Naive thymus-derived CD8-positive, alpha-beta T cell (primary cell): ENCODE results near the gene AP4B1. TPM values are rescaled to one million over a fixed set of nuclear protein-coding genes. Genes with fewer than 3 reads are reported as not detected.
"Not testable (repeated sequence)": the region's sequence is repeated elsewhere in the genome, so short reads cannot be mapped to it uniquely, and the experiment has no call there.

Source experiments
- ATAC-seq, 2 donors: fragments of 150-1000 bp; cut with Tn5 transposase in 1 of 2; sonication (Bioruptor Pico), chemical (Tn5 transposase) in 1 of 2; 1 replicate in 1 of 2; 2 replicates in 1 of 2; pipeline ENCODE4 v1.10.0; 2021; ENCODE audit warnings: mild to moderate bottlenecking in 2 of 2, moderate library complexity in 2 of 2
- POLR2A ChIA-PET: fragments of 350-600 bp; sonication (Branson Sonifier 250); formaldehyde crosslinking; loops from one replicate; lab custom pipeline; 2021; ENCODE audit warnings: antibody characterized with exemption; lab: Charles Lee
- DNase-seq, 10 donors: peaks; one replicate each; pipeline versions ENCODE4 v3.0.0 to v3.0.0-alpha.2; 2020 to 2022
- H3K27ac Mint-ChIP-seq, 10 donors: one replicate each; pipeline ENCODE4 v1.8.0; 2020 to 2022; ENCODE audit warnings: mild to moderate bottlenecking in 10 of 10, mixed read lengths in 10 of 10, moderate library complexity in 4 of 10, inconsistent platforms in 1 of 10
- H3K27me3 Mint-ChIP-seq, 5 donors: one replicate each; pipeline ENCODE4 v1.8.0; 2021 to 2022; ENCODE audit warnings: mixed read lengths in 5 of 5
- H3K36me3 Mint-ChIP-seq, 3 donors: one replicate each; pipeline ENCODE4 v1.8.0; 2020 to 2022; ENCODE audit warnings: mixed read lengths in 3 of 3, mild to moderate bottlenecking in 2 of 3, inconsistent platforms in 1 of 3
- H3K4me1 Mint-ChIP-seq, 4 donors: one replicate each; pipeline ENCODE4 v1.8.0; 2021 to 2022; ENCODE audit warnings: mixed read lengths in 4 of 4
- H3K4me3 Mint-ChIP-seq, 10 donors: one replicate each; pipeline ENCODE4 v1.8.0; 2020 to 2022; ENCODE audit warnings: mild to moderate bottlenecking in 10 of 10, mixed read lengths in 10 of 10, moderate library complexity in 6 of 10, inconsistent platforms in 1 of 10
- H3K9me3 Mint-ChIP-seq, 9 donors: one replicate each; pipeline ENCODE4 v1.8.0; 2020 to 2022; ENCODE audit warnings: mixed read lengths in 9 of 9, mild to moderate bottlenecking in 3 of 9, inconsistent platforms in 1 of 9, moderate library complexity in 1 of 9
- polyA plus RNA-seq, 3 donors: library from polyadenylated mRNA; unstranded; fragments of 300-500 nt; fragmentation: Illumina TruSeq; gene quantifications; one replicate each; pipeline ENCODE4 v1.2.3, GENCODE V29; 2021
- total RNA-seq, 8 experiments: library from RNA in 2 of 8; stranded (reverse) in 2 of 8; gene quantifications; one replicate each; pipeline ENCODE4 v1.2.3 and lab custom pipeline; 2021 to 2026

Gene AP4B1
- 10 to 100 TPM; 65.1 to 75.2 TPM for total RNA-seq
- polyA plus RNA-seq, result 1 to 10 TPM; 7.9 to 9.6 (median 8.6) TPM
- 51.7 to 81.1 (median 59.7) reads per million in 6 experiments for total RNA-seq (lab: John Stamatoyannopoulos, UW)

GRCh38 chr1:113904674-113905434 is at the start of gene AP4B1, which contains the start of gene DCLRE1B:
Gene AP4B1, minus strand, starts transcription at chr1:113904799. Its CDS starts 82 bp downstream, at chr1:113904717.
Gene DCLRE1B, plus strand, starts transcription at chr1:113905326. Its CDS starts 261 bp downstream, at chr1:113905587.
- H3K27ac Mint-ChIP-seq, result peak within 1 kb of the TSS; percentile 97 to 100 (median 100)
- H3K27me3 Mint-ChIP-seq, result no peaks in the 10 kb centered on the region
- POLR2A ChIA-PET, result interaction anchor here (0.6 to 6.4 kb wide), 21 partner anchors 11 to 832 kb away, joined by 3 to 145 read pairs (median 5); partner anchors contain the start of genes HIPK1, LRIG2, PHTF1 and RSBN1
- peak within 1 kb of the TSS; percentile 94 to 100 (median 99) for H3K4me3 Mint-ChIP-seq
- no peaks in the 10 kb centered on the region for H3K9me3 Mint-ChIP-seq
- peaks cover 0 to 54% (median 11%) of the 10 kb centered on the region in 3 donors for H3K36me3 Mint-ChIP-seq
- peak; percentile 90 to 99 (median 96) for DNase-seq
- H3K4me1 Mint-ChIP-seq, result peaks cover 28 to 67% (median 54%) of the 10 kb centered on the region in 4 donors
- ATAC-seq, result peak; percentile 89 to 93

DNA sequence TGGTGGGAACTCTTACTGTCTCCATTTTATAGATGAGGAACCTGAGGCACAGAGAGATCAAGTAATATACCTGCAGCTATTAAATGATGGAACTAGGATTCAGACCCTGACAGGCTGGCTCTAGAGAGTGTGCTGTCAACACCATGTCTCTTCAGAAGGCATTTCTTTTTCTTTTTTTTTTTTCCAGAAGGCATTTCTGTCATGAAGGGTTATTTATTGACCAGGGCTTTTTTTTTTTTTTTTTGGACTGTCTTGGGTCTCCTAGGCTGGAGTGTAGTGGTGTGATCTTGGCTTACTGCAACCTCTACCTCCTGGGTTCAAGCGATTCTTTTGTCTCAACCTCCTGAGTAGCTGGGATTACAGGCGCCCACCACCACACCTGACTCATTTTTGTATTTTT is 47.1 kb upstream of the AP4B1 start:
- Mint-ChIP-seq H3K36me3 (peaks cover 5 to 49% (median 23%) of the 10 kb centered on the region in 3 donors), H3K27me3 (no peaks in the 10 kb centered on the region), H3K9me3 (no peaks in the 10 kb centered on the region), H3K4me1 (peaks cover 18 to 85% (median 74%) of the 10 kb centered on the region in 4 donors), H3K27ac (peak overlapping the region; percentile 34 to 95 (median 83)), H3K4me3 (peak overlapping the region in 3 of 10 donors; percentile 5 to 58 (median 18))
- no peak for ATAC-seq
- DNase-seq, result no peak
- POLR2A ChIA-PET, result interaction anchor here (0.6 to 5.3 kb wide), 4 partner anchors 12 to 1877 kb away, joined by 3 to 36 read pairs (median 4); partner anchors contain the start of gene HIPK1

- peak overlapping the region in 8 of 10 donors; percentile 89 to 97 (median 95) for H3K27ac Mint-ChIP-seq
- POLR2A ChIA-PET, result interaction anchor here (9.3 kb wide), 1 partner anchor 18 kb away, joined by 179 read pairs; the partner anchor contains the start of gene HIPK1
Measured at GRCh38 chr1:113950908-113951307, 46.3 kb upstream of the AP4B1 start.

DNA sequence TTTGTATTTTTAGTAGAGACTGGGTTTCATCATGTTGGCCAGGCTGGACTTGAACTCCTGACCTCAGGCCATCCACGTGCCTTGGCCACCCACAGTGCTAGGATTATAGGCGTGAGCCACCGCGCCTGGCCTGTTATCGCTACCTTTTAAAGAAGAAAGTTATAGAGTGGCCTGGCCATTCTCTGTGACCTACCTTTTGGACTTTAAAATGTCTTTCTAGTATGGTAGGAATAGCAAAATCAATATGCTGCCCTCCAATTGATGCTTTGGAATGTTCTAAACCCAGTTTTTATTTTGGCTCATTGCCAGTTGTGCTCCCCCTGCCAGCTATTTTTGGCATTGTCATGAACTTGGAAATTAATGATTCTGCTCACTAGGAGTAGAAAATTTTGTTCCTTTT is 44.4 kb upstream of the AP4B1 start:
- ATAC-seq, result no peak
- POLR2A ChIA-PET, result interaction anchor here (0.7 to 9.3 kb wide), 5 partner anchors 8 to 183 kb away, joined by 3 to 179 read pairs (median 8); partner anchors contain the start of genes HIPK1 and RSBN1
- H3K27ac Mint-ChIP-seq, result peak overlapping the region; percentile 89 to 97 (median 95)
- peaks cover 0 to 40% (median 20%) of the 10 kb centered on the region in 3 donors for H3K36me3 Mint-ChIP-seq
- H3K9me3 Mint-ChIP-seq, result peaks cover 0 to 3% (median 0%) of the 10 kb centered on the region in 9 donors
- no peaks in the 10 kb centered on the region for H3K27me3 Mint-ChIP-seq
- H3K4me3 Mint-ChIP-seq, result peak overlapping the region; percentile 30 to 90 (median 70)
- H3K4me1 Mint-ChIP-seq, result peaks cover 19 to 93% (median 81%) of the 10 kb centered on the region in 4 donors
- DNase-seq, result peak in 5 of 10 donors; percentile 32 to 48 (median 40)

More at GRCh38 chr1:113950908-113951307, 46.3 kb upstream of the AP4B1 start:
- Mint-ChIP-seq H3K27me3 (no peaks in the 10 kb centered on the region), H3K4me1 (peaks cover 20 to 93% (median 80%) of the 10 kb centered on the region in 4 donors), H3K9me3 (no peaks in the 10 kb centered on the region), H3K36me3 (peaks cover 5 to 43% (median 19%) of the 10 kb centered on the region in 3 donors), H3K4me3 (no peak overlapping the region)
- DNase-seq (no peak), ATAC-seq (no peak)

- Mint-ChIP-seq H3K36me3 (peaks cover 2 to 38% (median 16%) of the 10 kb centered on the region in 3 donors), H3K27ac (peak overlapping the region; percentile 90 to 99 (median 95)), H3K4me1 (peaks cover 22 to 90% (median 77%) of the 10 kb centered on the region in 4 donors), H3K4me3 (peak overlapping the region; percentile 39 to 90 (median 80))
- ATAC-seq, H3K27me3 Mint-ChIP-seq, H3K9me3 Mint-ChIP-seq, DNase-seq: not testable (repeated sequence)
- POLR2A ChIA-PET, result interaction anchor here (0.7 to 9.3 kb wide), 7 partner anchors 7 to 183 kb away, joined by 3 to 179 read pairs (median 8); partner anchors contain the start of genes AP4B1, DCLRE1B, HIPK1 and RSBN1
Measured at GRCh38 chr1:113948151-113948550, 43.6 kb upstream of the AP4B1 start.

DNA sequence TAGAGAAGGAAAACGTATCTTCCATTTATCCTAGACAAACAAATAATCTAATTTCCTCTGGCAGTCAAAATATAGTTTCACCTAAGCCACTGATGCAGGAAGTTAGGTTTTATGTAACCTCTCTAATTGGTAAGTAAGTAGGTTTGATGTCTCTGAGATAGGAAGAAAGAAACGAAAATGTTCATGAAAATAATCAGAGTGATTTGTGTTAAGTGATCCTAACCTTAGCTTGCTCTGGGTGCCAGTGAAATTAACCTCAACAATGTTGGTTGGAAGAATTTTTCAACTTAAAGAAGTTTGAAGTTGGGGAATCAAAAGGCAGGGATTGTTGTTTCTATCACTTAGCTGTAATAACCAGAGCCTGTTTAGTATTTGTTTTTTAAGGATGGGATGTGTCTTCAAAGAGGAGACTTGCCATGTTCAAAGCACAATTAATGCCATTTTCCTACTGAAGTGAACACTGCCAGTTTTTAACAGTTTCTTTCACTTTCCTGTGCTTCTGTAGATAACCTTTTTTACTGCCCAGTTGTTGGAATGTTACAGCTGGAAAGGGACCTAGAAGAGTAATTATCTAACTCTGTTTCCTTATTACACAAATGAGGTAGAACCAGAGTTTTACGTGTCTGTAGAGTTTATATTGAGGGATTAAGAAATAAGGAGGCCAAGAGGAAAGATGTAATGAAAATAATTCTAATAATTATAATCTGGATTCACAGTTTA is 42.9 kb upstream of the AP4B1 start:
- Mint-ChIP-seq H3K27me3 (no peaks in the 10 kb centered on the region), H3K4me1 (peaks cover 24 to 88% (median 77%) of the 10 kb centered on the region in 4 donors), H3K27ac (peak overlapping the region; percentile 90 to 99 (median 95)), H3K9me3 (peaks cover 0 to 3% (median 0%) of the 10 kb centered on the region in 9 donors), H3K4me3 (peak overlapping the region; percentile 67 to 90 (median 82)), H3K36me3 (peaks cover 4 to 38% (median 17%) of the 10 kb centered on the region in 3 donors)
- peak in 3 of 10 donors; percentile 53 to 61 (median 54) for DNase-seq
- ATAC-seq, result peak; percentile 76 to 80
- POLR2A ChIA-PET, result interaction anchor here (0.7 to 9.3 kb wide), 8 partner anchors 8 to 136 kb away, joined by 3 to 179 read pairs (median 4); partner anchors contain the start of genes AP4B1, DCLRE1B, HIPK1 and RSBN1

- Mint-ChIP-seq H3K27me3 (no peaks in the 10 kb centered on the region), H3K4me3 (peak overlapping the region; percentile 67 to 90 (median 82)), H3K36me3 (peaks cover 4 to 44% (median 19%) of the 10 kb centered on the region in 3 donors), H3K9me3 (peaks cover 0 to 3% (median 0%) of the 10 kb centered on the region in 9 donors), H3K27ac (peak overlapping the region; percentile 90 to 99 (median 95)), H3K4me1 (peaks cover 24 to 89% (median 79%) of the 10 kb centered on the region in 4 donors)
- POLR2A ChIA-PET, result interaction anchor here (0.9 to 9.3 kb wide), 6 partner anchors 8 to 136 kb away, joined by 3 to 179 read pairs (median 5); partner anchors contain the start of genes AP4B1, DCLRE1B, HIPK1 and RSBN1
- ATAC-seq, result peak; percentile 28 to 38
- no peak for DNase-seq
Measured at GRCh38 chr1:113946678-113947387, 42.2 kb upstream of the AP4B1 start.

GRCh38 chr1:113946112-113946511 is 41.5 kb upstream of the AP4B1 start:
- POLR2A ChIA-PET, result interaction anchor here (1.2 to 9.3 kb wide), 3 partner anchors 8 to 41 kb away, joined by 5 to 179 read pairs (median 19); partner anchors contain the start of genes AP4B1, DCLRE1B and HIPK1
- ATAC-seq, result peak; percentile 29 to 42
- no peak for DNase-seq
- Mint-ChIP-seq H3K4me3 (peak overlapping the region; percentile 67 to 90 (median 82)), H3K9me3 (peaks cover 0 to 3% (median 0%) of the 10 kb centered on the region in 9 donors), H3K4me1 (peaks cover 26 to 86% (median 78%) of the 10 kb centered on the region in 4 donors), H3K27ac (peak overlapping the region; percentile 78 to 99 (median 95)), H3K27me3 (no peaks in the 10 kb centered on the region), H3K36me3 (peaks cover 4 to 46% (median 17%) of the 10 kb centered on the region in 3 donors)

- ATAC-seq (no peak), DNase-seq (no peak)
- POLR2A ChIA-PET, result interaction anchor here (3.9 to 9.3 kb wide), 2 partner anchors 13 to 40 kb away, joined by 19 to 179 read pairs; partner anchors contain the start of genes AP4B1, DCLRE1B and HIPK1
- Mint-ChIP-seq H3K9me3 (peaks cover 0 to 3% (median 0%) of the 10 kb centered on the region in 9 donors), H3K27me3 (no peaks in the 10 kb centered on the region), H3K4me3 (peak overlapping the region in 9 of 10 donors; percentile 5 to 83 (median 80)), H3K27ac (peak overlapping the region; percentile 74 to 99 (median 95)), H3K4me1 (peaks cover 34 to 86% (median 81%) of the 10 kb centered on the region in 4 donors), H3K36me3 (peaks cover 4 to 50% (median 20%) of the 10 kb centered on the region in 3 donors)
Measured at GRCh38 chr1:113945329-113945728, 40.7 kb upstream of the AP4B1 start.

DNA sequence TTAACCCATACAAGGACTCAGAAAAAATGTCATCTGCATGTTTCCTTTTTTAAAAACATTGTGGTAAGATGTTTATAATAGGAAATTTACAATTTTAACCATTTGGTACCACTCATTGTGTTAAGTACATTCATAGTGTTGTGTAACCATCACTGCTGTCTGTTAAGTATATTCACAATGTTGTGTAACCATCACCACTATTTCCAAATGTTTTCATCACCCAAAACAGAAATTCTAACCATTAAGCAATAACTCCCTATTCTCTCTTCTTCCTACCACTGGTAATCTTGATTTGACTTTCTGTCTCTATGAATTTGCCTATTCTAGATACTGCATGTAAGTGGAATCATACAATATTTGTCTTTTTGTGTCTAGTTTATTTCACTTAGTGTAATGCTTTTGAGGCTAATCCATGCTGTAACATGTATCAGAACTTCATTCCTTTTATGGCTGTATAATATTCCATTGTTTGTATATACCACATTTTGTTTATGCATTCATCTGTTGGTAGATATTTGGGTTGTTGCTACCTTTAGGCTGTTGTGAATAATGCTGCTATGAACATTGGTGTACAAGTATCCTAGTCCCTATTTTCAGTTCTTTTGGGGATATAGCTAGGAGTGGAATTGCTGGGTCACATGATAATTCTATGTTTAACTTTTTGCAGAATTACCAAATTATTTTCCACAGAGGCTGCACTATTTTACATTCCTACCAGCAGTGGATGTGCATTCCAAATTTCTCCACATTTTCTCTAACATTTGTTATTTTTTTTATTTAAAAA is 38.6 kb upstream of the AP4B1 start:
- Mint-ChIP-seq H3K4me1 (peaks cover 40 to 86% (median 81%) of the 10 kb centered on the region in 4 donors), H3K27ac (peak overlapping the region in 8 of 10 donors; percentile 34 to 87 (median 54)), H3K27me3 (no peaks in the 10 kb centered on the region), H3K4me3 (peak overlapping the region in 5 of 10 donors; percentile 1 to 48 (median 14)), H3K36me3 (peaks cover 4 to 52% (median 23%) of the 10 kb centered on the region in 3 donors), H3K9me3 (peaks cover 0 to 3% (median 0%) of the 10 kb centered on the region in 9 donors)
- DNase-seq (no peak), ATAC-seq (no peak)
- POLR2A ChIA-PET, result interaction anchor here (9.3 kb wide), 1 partner anchor 11 kb away, joined by 179 read pairs; the partner anchor contains the start of gene HIPK1
